ENCODE data around the gene PALLD. TPM values are rescaled to one million over a fixed set of nuclear protein-coding genes. Genes with fewer than 3 reads are reported as not detected.

PALLD gene
- total and polyA plus RNA-seq, 2 donors (not counting 3 experiments of a cell fraction or from before 2014, with no cell fraction given), result 13.4 to 48.2 TPM

- POLR2A ChIA-PET, result no interaction called here
- dilution Hi-C loops (cut with MboI; ENCODE audit: extremely low pct_ligation_motif_present, low sequenced_read_pairs), result loop anchor here (25.0 kb wide), 1 partner anchor 404 kb away; no protein-coding TSS in a partner anchor
These were observed 11.8 kb downstream of the PALLD start for GRCh38 chr4:168508683-168509082.

More at GRCh38 chr4:168508683-168509082, 11.8 kb downstream of the PALLD start:
- no peak overlapping the region for H3K4me2 ChIP-seq (ENCODE audit: insufficient read depth, low read length)
- intact Hi-C loops (cut with micrococcal nuclease), result no loop called here
- no peaks in the 10 kb centered on the region for H3K27me3 ChIP-seq (ENCODE audit: control insufficient read depth in 2 of 2, insufficient read depth in 2 of 2, low read length in 2 of 2)
- H2AFZ ChIP-seq (ENCODE audit: low read depth, low read length), result no peak overlapping the region
- TF ChIP-seq GATA2 (IDR thresholded peaks at IDR 0.05; ENCODE audit: insufficient read depth, insufficient read length, low read depth, low read length) (no peak), FOS (IDR thresholded peaks at IDR 0.05; ENCODE audit: borderline replicate concordance, insufficient read depth, low read length) (no peak), POLR2A (IDR thresholded peaks at IDR 0.05; ENCODE audit: low read depth, low read length) (no peak), POLR2AphosphoS5 (IDR thresholded peaks at IDR 0.05; ENCODE audit: insufficient read depth, low read depth, low read length) (no peak), MYC (IDR thresholded peaks at IDR 0.05; ENCODE audit: low read depth, low read length) (no peak), MAX (IDR thresholded peaks at IDR 0.05; ENCODE audit: insufficient read depth, insufficient read length) (no peak), JUN (IDR thresholded peaks at IDR 0.05; ENCODE audit: borderline replicate concordance, insufficient read depth, insufficient read length, low read depth) (no peak), CTCF (IDR thresholded peaks at IDR 0.05; ENCODE audit: extremely low read depth in 1 of 2, insufficient read depth in 1 of 2, low read depth in 1 of 2, low read length in 2 of 2) (no peak), EZH2 (IDR thresholded peaks at IDR 0.05; ENCODE audit: borderline replicate concordance, low read depth, low read length, severe bottlenecking) (no peak)
- H3K9me1 ChIP-seq (replicated peaks; ENCODE audit: control insufficient read depth, extremely low read depth, insufficient read depth, low read length), result no peaks in the 10 kb centered on the region
- H3K36me3 ChIP-seq (ENCODE audit: control insufficient read depth in 2 of 2, extremely low read depth in 1 of 2, insufficient read depth in 2 of 2, low read length in 2 of 2), result no peaks in the 10 kb centered on the region
- H3K4me1 ChIP-seq (ENCODE audit: control insufficient read depth, extremely low read depth, insufficient read depth, low read length), result peaks cover 3% of the 10 kb centered on the region
- no peak overlapping the region for H3K27ac ChIP-seq (ENCODE audit: insufficient read depth, low read depth, low read length)
- FAIRE-seq (no peak), DNase-seq (ENCODE audit: low read depth, low spot score) (no peak)
- H3K9ac ChIP-seq (replicated peaks; ENCODE audit: extremely low read depth, insufficient read depth, low read length), result no peak overlapping the region
- H4K20me1 ChIP-seq (replicated peaks; ENCODE audit: control insufficient read depth, extremely low read depth, insufficient read depth, low read length), result no peaks in the 10 kb centered on the region
- H3K9me3 ChIP-seq (replicated peaks; ENCODE audit: control insufficient read depth, insufficient read depth, low read length), result no peaks in the 10 kb centered on the region
- no TSS peak for BruUV-seq (replicated peaks)
- no peaks in the 10 kb centered on the region for H3K79me2 ChIP-seq (ENCODE audit: control insufficient read depth, insufficient read depth, low read length)
- CTCF ChIA-PET, result interaction anchor here (0.9 to 1.5 kb wide), 4 partner anchors 8 to 34 kb away, joined by 3 to 4 read pairs (median 4); no protein-coding TSS in a partner anchor
- H3K4me3 ChIP-seq (replicated peaks in 1 of 3; ENCODE audit: insufficient read depth in 1 of 3, low read depth in 1 of 3, low read length in 3 of 3), result no peak overlapping the region

Measured in endothelial cell of umbilical vein (primary cell).